HG03196 (cell line): Measurements from ENCODE around the gene HOXD8.

Source experiments
- ATAC-seq: cut with Tn5 transposase; IDR thresholded peaks from one replicate; pipeline ENCODE4 v1.9.1; 2021; ENCODE audit not compliant: unreplicated experiment

HOXD8 gene

DNA sequence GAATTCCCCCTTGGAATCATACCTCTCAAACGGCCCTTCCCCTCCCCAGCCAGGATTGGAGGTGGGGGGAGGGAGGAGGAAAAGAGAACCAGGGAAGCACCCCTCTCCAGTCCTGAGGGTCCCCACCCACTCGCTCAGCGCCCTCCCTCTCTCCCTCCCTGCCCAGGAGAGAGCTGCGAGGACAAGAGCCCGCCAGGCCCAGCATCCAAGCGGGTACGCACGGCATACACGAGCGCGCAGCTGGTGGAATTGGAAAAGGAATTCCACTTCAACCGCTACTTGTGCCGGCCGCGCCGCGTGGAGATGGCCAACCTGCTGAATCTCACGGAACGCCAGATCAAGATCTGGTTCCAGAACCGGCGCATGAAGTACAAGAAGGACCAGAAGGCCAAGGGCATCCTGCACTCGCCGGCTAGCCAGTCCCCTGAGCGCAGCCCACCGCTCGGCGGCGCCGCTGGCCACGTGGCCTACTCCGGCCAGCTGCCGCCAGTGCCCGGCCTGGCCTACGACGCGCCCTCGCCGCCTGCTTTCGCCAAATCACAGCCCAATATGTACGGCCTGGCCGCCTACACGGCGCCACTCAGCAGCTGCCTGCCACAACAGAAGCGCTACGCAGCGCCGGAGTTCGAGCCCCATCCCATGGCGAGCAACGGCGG is 42.0 kb downstream of the HOXD8 start:
- ATAC-seq: no peak

DNA sequence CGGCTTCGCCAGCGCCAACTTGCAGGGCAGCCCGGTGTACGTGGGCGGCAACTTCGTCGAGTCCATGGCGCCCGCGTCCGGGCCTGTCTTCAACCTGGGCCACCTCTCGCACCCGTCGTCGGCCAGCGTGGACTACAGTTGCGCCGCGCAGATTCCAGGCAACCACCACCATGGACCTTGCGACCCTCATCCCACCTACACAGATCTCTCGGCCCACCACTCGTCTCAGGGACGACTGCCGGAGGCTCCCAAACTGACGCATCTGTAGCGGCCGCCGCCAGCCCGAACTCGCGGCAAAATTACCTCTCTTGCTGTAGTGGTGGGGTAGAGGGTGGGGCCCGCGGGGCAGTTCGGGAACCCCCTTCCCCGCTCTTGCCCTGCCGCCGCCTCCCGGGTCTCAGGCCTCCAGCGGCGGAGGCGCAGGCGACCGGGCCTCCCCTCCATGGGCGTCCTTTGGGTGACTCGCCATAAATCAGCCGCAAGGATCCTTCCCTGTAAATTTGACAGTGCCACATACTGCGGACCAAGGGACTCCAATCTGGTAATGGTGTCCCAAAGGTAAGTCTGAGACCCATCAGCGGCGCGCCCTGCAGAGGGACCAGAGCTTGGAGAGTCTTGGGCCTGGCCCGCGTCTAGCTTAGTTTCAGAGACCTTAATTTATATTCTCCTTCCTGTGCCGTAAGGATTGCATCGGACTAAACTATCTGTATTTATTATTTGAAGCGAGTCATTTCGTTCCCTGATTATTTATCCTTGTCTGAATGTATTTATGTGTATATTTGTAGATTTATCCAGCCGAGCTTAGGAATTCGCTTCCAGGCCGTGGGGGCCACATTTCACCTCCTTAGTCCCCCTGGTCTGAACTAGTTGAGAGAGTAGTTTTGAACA is 42.7 kb downstream of the HOXD8 start:
- no peak for ATAC-seq

DNA sequence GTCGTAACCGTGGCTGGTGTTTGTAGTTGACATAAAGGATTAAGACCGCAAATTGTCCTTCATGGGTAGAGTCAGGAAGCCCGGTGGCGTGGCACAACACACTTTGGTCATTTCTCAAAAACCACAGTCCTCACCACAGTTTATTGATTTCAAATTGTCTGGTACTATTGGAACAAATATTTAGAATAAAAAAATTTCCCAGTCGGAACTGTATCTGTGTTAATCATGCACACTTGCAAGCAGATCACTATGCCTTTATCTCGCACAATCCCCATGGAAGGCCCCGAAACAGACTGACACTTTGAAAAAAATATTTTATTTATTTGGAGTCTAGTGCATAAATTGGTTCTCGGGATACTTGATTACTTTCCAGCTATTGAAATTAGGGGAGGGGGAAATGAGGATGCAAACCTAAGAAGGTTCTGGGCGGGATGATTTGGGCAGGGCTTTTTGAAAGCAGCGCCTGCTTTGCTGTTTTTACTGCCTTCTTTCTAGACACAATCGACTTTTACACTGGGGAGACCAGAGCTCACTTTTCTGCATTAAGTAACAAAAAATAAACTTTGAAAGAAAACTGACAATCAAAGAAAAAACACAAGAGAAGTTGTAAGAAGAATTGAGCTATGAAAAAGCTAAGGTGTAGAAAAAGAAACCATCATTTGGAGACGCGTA is 43.5 kb downstream of the HOXD8 start:
- ATAC-seq: no peak

DNA sequence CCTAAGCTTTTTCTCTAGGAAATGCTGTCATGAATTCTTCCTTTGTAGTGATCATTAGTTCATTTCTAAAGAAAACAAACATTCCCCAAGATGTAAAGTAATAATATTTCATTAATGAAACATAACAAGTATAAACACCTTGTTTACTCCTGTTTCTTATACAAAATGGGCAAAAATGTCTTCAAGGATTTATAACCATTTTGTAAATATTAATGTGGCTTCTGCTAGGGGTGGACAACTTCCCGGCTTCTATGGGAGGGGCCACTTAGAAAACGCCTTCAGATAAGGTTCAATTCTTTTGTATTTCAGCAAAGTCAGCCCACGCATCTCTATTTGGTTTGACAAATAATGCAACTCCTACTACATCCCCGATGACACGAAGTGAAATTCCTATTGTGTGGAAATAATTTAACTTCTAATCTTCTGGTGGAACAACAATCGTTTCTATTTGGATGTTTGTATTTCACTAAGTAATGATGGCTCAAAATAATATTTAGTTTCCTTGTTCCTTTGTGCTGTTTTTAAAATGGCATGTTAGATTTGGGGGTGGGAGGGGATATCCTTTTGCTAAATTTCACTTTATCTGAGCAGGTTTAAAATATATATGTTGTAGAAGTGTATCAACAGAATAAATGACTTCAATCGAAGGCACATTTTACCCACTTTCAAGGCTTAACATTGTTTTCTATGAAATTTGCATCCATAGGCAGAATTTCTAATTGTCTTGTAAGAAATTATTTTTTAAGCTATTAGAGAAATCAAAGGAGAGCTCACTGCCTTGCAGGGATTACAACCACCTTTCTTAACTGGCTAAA is 44.3 kb downstream of the HOXD8 start:
- ATAC-seq: no peak

DNA sequence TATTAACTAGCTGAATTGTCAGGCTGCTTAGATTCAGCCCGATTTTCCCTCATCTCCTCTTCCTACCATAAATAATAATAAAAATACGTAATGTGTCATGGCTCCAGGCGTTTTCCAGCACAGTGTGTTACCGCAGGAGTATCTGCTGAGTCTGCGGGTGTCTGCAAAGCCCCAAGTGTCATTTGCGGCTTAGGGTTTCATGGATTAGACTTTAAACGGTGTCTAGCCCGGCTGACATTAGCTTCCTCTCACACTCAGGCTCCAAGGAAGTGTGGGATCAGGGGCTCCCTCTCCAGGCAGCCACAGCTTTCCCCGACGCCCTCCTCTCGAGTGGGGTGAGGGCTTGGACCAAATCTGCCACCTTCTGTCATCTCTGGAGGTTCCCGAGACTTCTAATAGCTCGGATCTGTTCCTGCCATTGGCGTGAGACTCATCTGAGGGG is 44.9 kb downstream of the HOXD8 start:
- no peak for ATAC-seq

DNA sequence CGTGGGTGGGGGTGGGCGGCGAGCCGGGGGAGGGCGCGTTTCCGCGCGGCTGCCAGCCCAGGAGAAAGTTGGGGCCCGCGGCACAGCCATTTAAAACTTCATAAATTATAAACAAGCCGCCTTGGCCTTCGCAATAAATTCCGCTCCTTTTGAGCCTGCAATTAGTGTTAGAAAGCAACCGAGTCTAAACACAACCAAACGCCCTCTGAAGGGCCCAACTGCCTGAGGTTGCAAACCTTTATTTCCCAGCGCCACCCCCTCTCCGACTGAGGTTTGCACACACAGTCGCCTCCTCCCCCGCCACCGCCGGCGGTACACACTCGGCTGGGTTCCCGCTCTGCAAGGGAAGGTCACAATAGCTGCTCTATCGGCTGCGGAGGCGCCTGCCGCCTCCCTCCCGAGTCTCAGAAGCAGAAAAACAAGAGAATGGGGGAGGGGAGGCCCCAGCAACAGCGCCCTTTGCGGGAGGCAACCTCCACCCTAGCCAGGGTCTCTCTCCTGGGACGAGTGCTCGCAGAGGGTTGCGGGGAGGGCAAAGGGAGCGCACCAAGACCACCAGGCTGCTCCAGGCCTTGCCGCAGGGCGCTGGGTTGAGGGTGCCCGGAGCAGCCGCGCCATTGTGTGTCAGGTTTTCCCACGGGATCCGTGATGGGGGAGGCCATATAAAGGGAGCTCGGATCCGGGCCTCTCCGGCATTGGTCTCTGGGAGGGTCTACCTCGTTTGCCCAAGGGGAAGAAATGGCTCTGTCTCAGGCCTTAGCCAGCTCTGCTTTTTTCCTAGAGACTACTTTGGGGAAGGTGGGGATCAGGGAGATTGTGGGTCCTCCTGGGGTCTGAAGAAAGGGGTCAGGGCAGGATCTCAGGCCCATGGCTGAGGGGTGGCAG is 45.6 kb downstream of the HOXD8 start:
- ATAC-seq: no peak

DNA sequence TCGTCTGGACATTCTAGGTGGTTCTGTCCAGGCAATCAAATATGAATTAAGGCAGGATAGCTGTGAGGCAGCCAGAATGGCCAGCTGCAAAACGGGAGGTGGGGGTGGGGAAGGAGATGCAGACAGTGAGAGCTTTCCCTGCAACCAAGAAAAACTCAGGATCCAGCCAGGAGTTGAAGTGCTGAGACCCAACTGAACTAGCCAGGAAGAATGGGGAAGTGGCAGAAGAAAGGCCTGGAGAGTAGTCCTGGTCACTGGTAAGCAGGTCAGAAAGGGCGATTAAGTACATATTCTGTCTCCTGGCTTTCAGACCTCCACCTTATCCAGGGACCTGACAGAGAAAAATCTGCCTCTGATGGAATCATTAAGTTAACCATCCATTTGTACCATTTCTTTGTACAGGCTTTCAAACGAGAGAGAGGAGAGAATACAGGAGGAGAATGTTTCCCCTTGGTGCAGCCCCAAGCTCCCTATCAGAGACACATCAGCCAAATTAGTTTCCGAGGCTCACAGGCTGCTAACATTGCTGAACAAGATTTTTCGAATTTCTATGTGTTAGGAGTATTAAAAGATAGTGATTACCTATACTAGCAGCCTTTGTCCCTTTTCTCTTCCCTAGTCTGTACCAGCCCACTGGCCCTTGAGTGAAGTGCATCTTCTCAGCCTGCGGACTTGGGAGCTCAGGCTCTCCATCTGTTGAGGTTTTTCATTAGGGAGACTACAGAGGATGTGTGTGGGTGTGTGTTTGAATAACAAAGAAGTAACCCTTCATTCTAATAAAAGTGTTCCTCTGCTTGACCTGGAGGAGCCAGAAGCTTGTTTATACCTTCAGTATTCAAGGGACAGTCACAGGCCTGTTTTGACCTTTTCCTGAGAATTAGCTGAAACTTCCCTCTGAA is 46.5 kb downstream of the HOXD8 start:
- ATAC-seq: no peak

DNA sequence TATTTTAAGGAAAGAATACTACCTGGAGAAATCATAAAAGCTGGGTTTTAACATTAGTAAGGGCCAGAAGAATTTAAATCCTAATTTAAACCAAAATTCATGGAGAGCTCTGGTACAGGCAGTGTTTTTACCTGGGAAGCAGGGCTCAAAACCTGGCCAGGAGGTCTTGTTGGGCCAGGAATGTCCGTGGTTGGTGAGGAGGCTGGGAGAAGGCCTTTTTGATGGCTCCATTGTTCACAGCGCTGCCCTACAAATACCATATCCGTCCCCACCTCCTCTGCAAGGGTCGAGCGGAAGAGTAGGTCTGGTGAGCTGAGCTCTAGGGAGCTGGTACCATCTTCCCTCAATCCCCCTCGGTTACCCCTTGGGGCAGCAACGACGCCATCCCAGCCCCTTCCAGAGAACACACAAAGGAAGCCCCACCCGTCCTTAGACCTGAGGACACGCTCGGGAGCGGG is 48.1 kb downstream of the HOXD8 start:
- ATAC-seq: no peak

DNA sequence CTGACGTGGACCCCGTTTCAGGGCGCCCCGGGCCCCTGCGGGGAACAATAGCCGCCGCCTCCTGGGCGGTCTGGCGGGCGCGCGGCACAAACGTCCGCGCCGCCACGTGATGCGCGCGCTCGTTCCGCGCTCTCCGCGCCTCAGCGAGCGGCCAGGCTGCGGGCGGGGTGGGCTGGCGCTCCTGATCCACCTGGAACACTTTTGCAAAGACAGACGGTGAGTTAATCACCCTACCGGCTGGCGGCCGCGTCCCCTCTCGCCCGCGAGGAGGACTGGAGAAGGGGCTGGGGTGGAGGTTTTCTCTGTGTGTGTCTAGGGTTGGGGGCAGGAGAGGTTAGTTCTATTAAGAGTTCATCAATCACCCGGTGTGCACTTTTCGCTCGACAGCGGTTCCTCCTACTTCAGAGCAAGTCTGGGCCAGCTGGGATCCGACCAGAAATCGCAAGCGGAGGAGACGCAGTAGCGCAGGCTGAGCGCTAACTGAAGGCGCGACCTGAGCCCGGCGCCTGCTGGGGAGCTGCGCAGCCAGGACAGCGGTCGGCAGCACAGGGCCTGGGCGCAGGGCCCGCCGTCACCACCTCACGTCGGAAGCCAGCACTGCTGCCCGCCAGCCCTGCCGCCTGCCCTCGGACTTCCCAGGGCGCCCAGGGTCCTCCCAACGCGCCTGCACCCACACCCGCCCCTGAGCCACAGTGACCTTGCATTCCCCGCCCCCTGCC is 48.7 kb downstream of the HOXD8 start:
- no peak for ATAC-seq

DNA sequence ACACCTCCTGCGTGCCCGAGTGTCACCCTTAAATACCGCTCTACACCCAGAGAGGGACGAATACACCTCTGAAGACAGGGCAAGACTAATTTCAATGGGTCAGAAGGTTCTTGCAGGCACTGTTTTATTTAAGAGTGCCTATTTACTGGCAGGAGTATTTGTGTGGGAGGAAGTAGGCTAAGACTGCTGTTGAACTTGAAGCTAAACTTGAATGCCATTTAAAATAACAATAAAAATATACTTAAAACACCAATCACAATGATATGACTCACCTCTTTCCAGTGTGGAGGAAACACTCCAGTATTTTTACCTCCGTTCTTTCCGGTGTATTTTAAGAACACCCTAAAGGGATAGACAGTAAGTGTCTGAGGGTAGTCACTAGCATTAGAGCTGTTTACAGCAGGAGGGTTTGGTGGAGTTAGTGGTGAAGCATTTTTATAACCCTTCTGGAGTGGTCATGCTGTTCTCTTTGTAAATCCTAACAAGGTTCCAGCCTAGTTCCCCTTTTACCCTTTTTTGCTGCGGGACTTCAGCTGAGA is 49.3 kb downstream of the HOXD8 start:
- ATAC-seq: no peak

DNA sequence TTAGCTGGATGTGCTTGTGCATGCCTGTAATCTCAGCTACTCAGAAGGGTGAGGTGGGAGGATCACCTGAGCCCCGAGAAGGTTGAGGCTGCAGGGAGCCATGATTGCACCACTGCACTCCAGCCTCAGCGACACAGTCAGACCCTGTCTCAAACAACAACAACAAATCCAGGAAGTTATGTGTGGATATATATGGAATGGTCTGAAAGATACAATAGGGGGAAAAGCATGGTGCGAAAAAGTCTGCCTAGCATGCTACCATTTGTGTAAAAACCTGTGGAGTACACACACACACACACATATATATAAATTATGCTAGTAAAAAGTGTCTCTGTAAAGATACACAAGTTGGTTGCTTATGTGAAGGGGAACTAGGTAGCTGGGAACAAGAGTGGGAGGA is 52.0 kb downstream of the HOXD8 start:
- ATAC-seq: no peak
